Muscle layer of colon (tissue), 2 donors: ENCODE results near the gene C20orf202.
"Not testable (repeated sequence)": the region's sequence is repeated elsewhere in the genome, so short reads cannot be mapped to it uniquely, and the experiment has no call there.

Source experiments
- H3K27ac ChIP-seq: one replicate; pipeline ENCODE4 v1.7.0; 2013; ENCODE audit warnings: low read depth, mild to moderate bottlenecking, low read length, moderate library complexity
- H3K27me3 ChIP-seq, 2 donors: one replicate each; pipeline ENCODE4 v1.7.0; 2013; ENCODE audit warnings: low read length in 2 of 2, mild to moderate bottlenecking in 2 of 2; ENCODE audit not compliant: insufficient read depth in 2 of 2, control insufficient read depth in 1 of 2
- H3K36me3 ChIP-seq: one replicate; pipeline ENCODE4 v1.7.0; 2013; ENCODE audit warnings: mild to moderate bottlenecking, low read length; ENCODE audit not compliant: insufficient read depth
- H3K4me1 ChIP-seq: one replicate; pipeline ENCODE4 v1.7.0; 2013; ENCODE audit warnings: mild to moderate bottlenecking, low read length; ENCODE audit not compliant: insufficient read depth
- H3K4me3 ChIP-seq, 2 donors: one replicate each; pipeline ENCODE4 v1.7.0; 2013; ENCODE audit warnings: low read length in 2 of 2, low read depth in 1 of 2, mild to moderate bottlenecking in 1 of 2, moderate library complexity in 1 of 2
- H3K9ac ChIP-seq: one replicate; pipeline ENCODE4 v1.7.0; 2013; ENCODE audit warnings: low read length
- H3K9me3 ChIP-seq: one replicate; pipeline ENCODE4 v1.7.0; 2013; ENCODE audit warnings: mild to moderate bottlenecking, low read length
- donor health status: abdominal sarcoma.
- donor health status: Adenocarcinoma of cecum.

C20orf202 gene

DNA sequence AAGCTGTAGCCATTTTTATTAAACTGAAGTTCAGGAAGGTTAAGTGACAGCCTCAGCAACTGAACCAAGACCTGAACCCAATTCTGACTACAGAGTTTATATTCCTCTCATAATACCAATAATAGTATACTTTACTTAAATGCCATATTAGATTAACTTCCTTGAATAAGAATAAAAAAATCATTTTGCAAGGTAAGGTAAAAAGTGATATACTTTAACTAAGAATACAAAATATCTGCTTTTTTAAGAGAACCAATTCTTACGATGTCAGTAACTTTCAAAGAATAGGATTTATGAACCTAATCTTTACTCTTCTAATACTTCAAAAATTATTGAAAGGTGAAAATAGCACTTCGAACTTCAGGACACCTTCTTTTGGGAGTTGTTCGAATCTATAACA is 26.3 kb downstream of the C20orf202 start:
- H3K27ac ChIP-seq = no peak overlapping the region
- H3K9me3 ChIP-seq = no peaks in the 10 kb centered on the region
- H3K9ac ChIP-seq = no peak overlapping the region
- H3K4me1 ChIP-seq = no peaks in the 10 kb centered on the region
- H3K27me3 ChIP-seq = peaks cover 18 to 34% of the 10 kb centered on the region in 2 donors
- no peaks in the 10 kb centered on the region for H3K36me3 ChIP-seq
- H3K4me3 ChIP-seq = no peak overlapping the region

GRCh38 chr20:1232286-1233111 is 29.2 kb downstream of the C20orf202 start:
- Histone ChIP-seq H3K27me3 (peaks cover 5 to 18% of the 10 kb centered on the region in 2 donors), H3K4me1 (no peaks in the 10 kb centered on the region), H3K9me3 (no peaks in the 10 kb centered on the region), H3K36me3 (no peaks in the 10 kb centered on the region), H3K27ac (no peak overlapping the region), H3K4me3 (no peak overlapping the region), H3K9ac (no peak overlapping the region)

DNA sequence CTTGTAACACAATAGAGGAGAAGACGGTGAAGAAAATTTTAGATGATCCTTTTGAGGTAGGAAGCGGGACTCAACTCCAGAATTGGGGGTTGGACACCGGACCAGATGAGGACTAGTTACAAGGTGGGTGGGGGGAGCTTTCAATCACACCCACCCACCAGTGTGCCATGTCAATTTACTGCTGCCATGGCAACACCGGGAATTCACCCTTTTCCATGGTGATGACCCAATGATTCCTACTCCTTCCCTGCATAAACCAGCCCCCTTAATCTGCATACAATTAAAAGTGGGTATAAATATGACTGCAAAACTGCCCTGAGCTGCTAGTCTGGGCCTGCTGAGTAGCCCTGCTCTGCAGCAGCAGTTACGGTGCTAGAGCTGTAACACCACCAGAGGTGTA is 37.3 kb downstream of the C20orf202 start:
- Histone ChIP-seq H3K4me1 (no peaks in the 10 kb centered on the region), H3K9me3 (no peaks in the 10 kb centered on the region), H3K27me3 (no peaks in the 10 kb centered on the region), H3K36me3 (no peaks in the 10 kb centered on the region), H3K27ac (no peak overlapping the region), H3K9ac (no peak overlapping the region), H3K4me3 (no peak overlapping the region)

DNA sequence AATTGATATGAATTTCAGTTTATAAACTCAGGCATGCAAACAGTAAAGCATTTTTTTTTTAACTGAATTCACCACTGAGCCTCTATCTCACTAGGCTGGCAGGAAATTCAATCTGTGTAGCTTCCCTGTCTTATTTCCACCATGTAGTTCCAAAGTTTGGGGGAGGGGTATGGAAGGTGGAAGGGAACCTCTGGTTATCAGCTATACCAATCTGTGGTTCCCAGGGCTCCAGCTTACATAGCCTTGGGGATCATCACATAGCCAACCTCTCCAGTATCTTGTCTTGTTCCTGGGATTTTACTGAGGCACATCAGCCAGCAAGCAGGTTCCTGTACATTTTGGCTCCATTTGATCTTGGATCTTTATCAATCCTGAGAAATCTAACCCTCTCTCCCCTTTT is 38.2 kb downstream of the C20orf202 start:
- H3K9me3 ChIP-seq = no peaks in the 10 kb centered on the region
- no peak overlapping the region for H3K9ac ChIP-seq
- no peak overlapping the region for H3K27ac ChIP-seq
- H3K27me3 ChIP-seq = no peaks in the 10 kb centered on the region
- H3K36me3 ChIP-seq = no peaks in the 10 kb centered on the region
- H3K4me1 ChIP-seq = no peaks in the 10 kb centered on the region
- no peak overlapping the region for H3K4me3 ChIP-seq

DNA sequence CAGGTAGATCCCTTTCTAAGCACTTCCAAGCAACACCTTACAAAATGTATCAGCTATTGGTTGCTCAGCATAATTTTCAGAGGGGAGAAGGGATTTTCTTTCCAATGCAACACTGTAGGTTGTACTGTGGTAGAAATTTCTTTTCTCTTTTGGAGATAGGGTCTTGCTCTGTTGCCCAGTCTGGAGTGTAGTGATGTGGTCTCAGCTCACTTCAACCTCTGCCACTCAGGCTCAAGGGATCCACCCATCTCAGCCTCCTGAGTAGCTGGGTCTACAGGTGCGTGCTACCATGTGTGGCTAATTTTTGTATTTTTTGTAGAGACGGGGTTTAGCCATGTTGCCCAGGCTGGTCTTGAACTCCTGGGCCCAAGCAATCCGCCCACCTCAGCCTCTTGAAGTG is 38.8 kb downstream of the C20orf202 start:
- Histone ChIP-seq H3K9me3 (no peaks in the 10 kb centered on the region), H3K27me3 (no peaks in the 10 kb centered on the region), H3K36me3 (no peaks in the 10 kb centered on the region), H3K27ac (no peak overlapping the region), H3K9ac (no peak overlapping the region), H3K4me1 (no peaks in the 10 kb centered on the region), H3K4me3 (no peak overlapping the region)

- no peaks in the 10 kb centered on the region for H3K36me3 ChIP-seq
- H3K27ac ChIP-seq = no peak overlapping the region
- H3K4me1 ChIP-seq = no peaks in the 10 kb centered on the region
- H3K4me3 ChIP-seq = no peak overlapping the region
- no peaks in the 10 kb centered on the region for H3K9me3 ChIP-seq
- no peak overlapping the region for H3K9ac ChIP-seq
- no peaks in the 10 kb centered on the region for H3K27me3 ChIP-seq
These were observed 39.3 kb downstream of the C20orf202 start for GRCh38 chr20:1242530-1242929.

- Histone ChIP-seq H3K4me1 (no peaks in the 10 kb centered on the region), H3K27ac (no peak overlapping the region), H3K36me3 (no peaks in the 10 kb centered on the region), H3K27me3 (no peaks in the 10 kb centered on the region), H3K9me3 (no peaks in the 10 kb centered on the region), H3K4me3 (no peak overlapping the region), H3K9ac (no peak overlapping the region)
These were observed 42.3 kb downstream of the C20orf202 start for GRCh38 chr20:1245578-1245977.

- Histone ChIP-seq H3K9me3 (no peaks in the 10 kb centered on the region), H3K4me3 (no peak overlapping the region), H3K27ac (no peak overlapping the region), H3K4me1 (no peaks in the 10 kb centered on the region), H3K36me3 (no peaks in the 10 kb centered on the region), H3K9ac (no peak overlapping the region), H3K27me3 (no peaks in the 10 kb centered on the region)
These were observed 44.4 kb downstream of the C20orf202 start for GRCh38 chr20:1247689-1248088.

DNA sequence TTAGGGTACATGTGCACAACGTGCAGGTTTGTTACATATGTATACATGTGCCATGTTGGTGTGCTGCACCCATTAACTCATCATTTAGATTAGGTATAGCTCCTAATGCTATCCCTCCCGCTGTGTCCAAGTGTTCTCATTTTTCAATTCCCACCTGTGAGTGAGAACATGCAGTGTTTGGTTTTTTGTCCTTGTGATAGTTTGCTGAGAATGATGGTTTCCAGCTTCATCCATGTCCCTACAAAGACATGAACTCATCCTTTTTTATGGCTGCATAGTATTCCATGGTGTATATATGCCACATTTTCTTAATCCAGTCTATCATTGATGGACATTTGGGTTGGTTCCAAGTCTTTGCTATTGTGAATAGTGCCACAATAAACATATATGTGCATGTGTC is 47.0 kb downstream of the C20orf202 start:
- not testable (repeated sequence) for H3K27ac ChIP-seq, H3K9me3 ChIP-seq, H3K4me1 ChIP-seq, H3K4me3 ChIP-seq, H3K36me3 ChIP-seq, H3K9ac ChIP-seq, H3K27me3 ChIP-seq

GRCh38 chr20:1252416-1252815 is 49.2 kb downstream of the C20orf202 start:
- H3K27ac ChIP-seq = no peak overlapping the region
- H3K9ac ChIP-seq = no peak overlapping the region
- no peak overlapping the region for H3K4me3 ChIP-seq
- H3K36me3 ChIP-seq = no peaks in the 10 kb centered on the region
- H3K9me3 ChIP-seq = no peaks in the 10 kb centered on the region
- no peaks in the 10 kb centered on the region for H3K27me3 ChIP-seq
- H3K4me1 ChIP-seq = no peaks in the 10 kb centered on the region

- no peak overlapping the region for H3K4me3 ChIP-seq
- no peaks in the 10 kb centered on the region for H3K4me1 ChIP-seq
- no peaks in the 10 kb centered on the region for H3K27me3 ChIP-seq
- no peaks in the 10 kb centered on the region for H3K9me3 ChIP-seq
- no peak overlapping the region for H3K9ac ChIP-seq
- no peak overlapping the region for H3K27ac ChIP-seq
- H3K36me3 ChIP-seq = no peaks in the 10 kb centered on the region
These were observed 51.0 kb downstream of the C20orf202 start for GRCh38 chr20:1254254-1254653.

DNA sequence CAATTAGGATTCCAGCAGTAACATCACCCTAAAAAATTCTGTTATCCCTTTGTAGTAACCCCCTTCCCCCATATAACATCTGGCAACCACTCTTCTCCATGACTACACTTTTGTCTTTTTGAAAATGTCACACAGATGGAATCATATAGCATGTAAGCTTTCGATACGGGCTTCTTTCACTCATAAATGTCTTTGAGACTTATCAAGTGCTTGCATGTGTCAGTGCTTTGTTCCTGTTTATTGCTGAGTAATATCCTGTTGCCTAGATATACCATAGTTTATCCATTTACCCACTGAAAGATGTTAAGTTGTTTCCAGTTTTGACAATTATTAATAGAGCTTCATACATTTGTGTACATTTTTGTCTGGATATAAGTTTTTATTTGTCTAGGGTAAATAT is 52.4 kb downstream of the C20orf202 start:
- H3K27ac ChIP-seq = no peak overlapping the region
- H3K9me3 ChIP-seq = no peaks in the 10 kb centered on the region
- H3K9ac ChIP-seq = no peak overlapping the region
- no peaks in the 10 kb centered on the region for H3K36me3 ChIP-seq
- H3K27me3 ChIP-seq = no peaks in the 10 kb centered on the region
- no peak overlapping the region for H3K4me3 ChIP-seq
- H3K4me1 ChIP-seq = no peaks in the 10 kb centered on the region
